ENCODE data around the gene IL16. TPM values are rescaled to one million over a fixed set of nuclear protein-coding genes. Genes with fewer than 3 reads are reported as not detected.

The IL16 gene
- total and polyA plus RNA-seq, 4 donors, result 1.9 to 6.9 (median 4.4) TPM

DNA sequence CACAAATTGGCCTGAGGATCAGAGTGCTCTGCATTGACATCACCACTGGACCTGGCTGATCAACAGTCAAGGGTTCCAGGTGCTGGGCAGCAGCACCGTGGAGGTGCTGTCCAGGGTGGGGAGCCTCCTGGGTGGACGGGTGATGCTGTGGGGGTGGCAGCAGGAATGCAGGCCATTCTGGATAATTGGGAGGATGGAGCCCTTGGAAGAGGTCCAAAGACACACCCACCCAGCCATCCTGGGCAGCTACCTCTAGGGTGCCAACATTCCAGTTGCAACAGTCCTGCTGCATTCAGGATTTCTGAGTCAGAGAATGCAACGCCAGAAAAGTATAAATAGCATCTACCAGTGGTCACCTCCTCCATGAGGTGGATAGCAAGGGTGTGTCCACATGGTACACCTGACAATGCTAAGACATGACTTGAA is 100.5 kb downstream of the IL16 start:
- H3K27ac ChIP-seq (ENCODE audit: low read depth in 1 of 2, low read length in 2 of 2), result peak overlapping the region; percentile 62 to 70
- WGBS, result 68% methylated on average over 3 of the region's 3 CpGs
- TF ChIP-seq, protein P1, sequence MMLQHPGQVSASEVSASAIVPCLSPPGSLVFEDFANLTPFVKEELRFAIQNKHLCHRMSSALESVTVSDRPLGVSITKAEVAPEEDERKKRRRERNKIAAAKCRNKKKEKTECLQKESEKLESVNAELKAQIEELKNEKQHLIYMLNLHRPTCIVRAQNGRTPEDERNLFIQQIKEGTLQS (IDR thresholded peaks at IDR 0.05), result no peak
- TF ChIP-seq TAF1 (conservative IDR thresholded peaks at IDR 0.05) (no peak), HNF4A (conservative IDR thresholded peaks at IDR 0.05) (no peak), FOXA2 (IDR thresholded peaks at IDR 0.05) (no peak)
- TF ChIP-seq, protein P2, sequence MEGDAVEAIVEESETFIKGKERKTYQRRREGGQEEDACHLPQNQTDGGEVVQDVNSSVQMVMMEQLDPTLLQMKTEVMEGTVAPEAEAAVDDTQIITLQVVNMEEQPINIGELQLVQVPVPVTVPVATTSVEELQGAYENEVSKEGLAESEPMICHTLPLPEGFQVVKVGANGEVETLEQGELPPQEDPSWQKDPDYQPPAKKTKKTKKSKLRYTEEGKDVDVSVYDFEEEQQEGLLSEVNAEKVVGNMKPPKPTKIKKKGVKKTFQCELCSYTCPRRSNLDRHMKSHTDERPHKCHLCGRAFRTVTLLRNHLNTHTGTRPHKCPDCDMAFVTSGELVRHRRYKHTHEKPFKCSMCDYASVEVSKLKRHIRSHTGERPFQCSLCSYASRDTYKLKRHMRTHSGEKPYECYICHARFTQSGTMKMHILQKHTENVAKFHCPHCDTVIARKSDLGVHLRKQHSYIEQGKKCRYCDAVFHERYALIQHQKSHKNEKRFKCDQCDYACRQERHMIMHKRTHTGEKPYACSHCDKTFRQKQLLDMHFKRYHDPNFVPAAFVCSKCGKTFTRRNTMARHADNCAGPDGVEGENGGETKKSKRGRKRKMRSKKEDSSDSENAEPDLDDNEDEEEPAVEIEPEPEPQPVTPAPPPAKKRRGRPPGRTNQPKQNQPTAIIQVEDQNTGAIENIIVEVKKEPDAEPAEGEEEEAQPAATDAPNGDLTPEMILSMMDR (IDR thresholded peaks at IDR 0.05; ENCODE audit: low read depth, low read length, missing input control), result no peak
- peaks cover 3 to 16% (median 12%) of the 10 kb centered on the region in 4 donors for H3K4me1 ChIP-seq (ENCODE audit: control insufficient read depth in 4 of 4, insufficient read depth in 4 of 4, low read length in 3 of 4)
- H3K36me3 ChIP-seq (ENCODE audit: control insufficient read depth in 4 of 4, insufficient read depth in 3 of 4, low read depth in 1 of 4, low read length in 3 of 4), result no peaks in the 10 kb centered on the region
- H3K27me3 ChIP-seq (ENCODE audit: control insufficient read depth in 4 of 4, insufficient read depth in 4 of 4, low read length in 3 of 4), result no peaks in the 10 kb centered on the region
- no peak for DNase-seq (ENCODE audit: low spot score)
- H3K9me3 ChIP-seq (ENCODE audit: control insufficient read depth in 4 of 4, low read length in 3 of 4), result no peaks in the 10 kb centered on the region
- H3K4me3 ChIP-seq (ENCODE audit: low read depth in 1 of 3, low read length in 3 of 3), result peak overlapping the region; percentile 15 to 55 (median 27)
- H3K9ac ChIP-seq (ENCODE audit: low read depth in 1 of 2, low read length in 2 of 2), result peak overlapping the region in 1 of 2 donors; percentile 36

DNA sequence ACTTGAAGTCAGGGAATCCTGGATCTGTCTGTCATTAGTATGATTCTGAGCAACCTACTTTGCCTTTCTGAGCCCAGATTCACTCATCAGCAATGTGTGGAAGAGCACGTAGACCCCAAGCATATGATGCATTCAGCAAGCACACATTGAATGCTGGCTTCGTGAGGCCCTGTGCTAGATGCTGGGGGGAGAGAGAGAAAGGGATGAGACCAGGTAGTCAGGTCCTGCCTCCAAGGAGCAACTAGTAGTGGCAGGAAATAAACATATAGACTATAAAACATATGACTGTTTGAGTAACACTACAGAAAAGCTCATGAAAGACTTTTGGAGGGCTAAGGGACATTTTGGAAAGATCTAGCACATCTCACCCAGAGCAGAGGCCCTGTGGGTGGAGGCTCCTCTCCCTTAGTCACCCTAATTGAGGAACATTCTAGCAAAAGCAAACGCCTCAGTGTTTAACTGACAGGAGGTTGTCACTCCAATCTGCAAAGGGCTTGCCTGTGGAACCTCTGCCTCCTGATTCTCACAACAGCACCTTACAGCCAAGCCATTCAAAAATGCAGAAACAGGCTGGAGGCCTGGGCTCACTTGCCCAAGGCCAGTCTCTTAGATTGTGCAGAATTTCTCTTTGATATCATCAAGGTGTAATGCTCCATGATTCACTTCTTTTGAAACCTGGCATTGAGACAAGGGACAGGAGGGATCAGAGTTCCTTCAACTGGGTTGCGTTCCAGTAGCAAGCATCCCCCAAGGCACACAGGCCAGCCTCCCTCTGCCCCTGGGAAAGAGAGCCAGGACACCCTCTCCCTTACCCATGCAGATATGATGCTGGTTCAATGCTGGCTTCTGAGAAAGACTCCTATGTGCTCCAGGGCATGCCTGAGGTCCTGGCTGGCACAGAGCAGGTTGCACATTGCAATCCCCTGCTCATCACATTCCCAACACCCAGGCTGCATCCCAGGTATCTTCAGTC is 101.2 kb downstream of the IL16 start:
- no peak for DNase-seq (ENCODE audit: low spot score)
- TF ChIP-seq, protein P1 (IDR thresholded peaks at IDR 0.05), result no peak
- TF ChIP-seq EGR1 (IDR thresholded peaks at IDR 0.05; ENCODE audit: low read depth in 2 of 2), result no peak
- no peak for TF ChIP-seq FOXA1 (IDR thresholded peaks at IDR 0.05)
- no peaks in the 10 kb centered on the region for H3K36me3 ChIP-seq (ENCODE audit: control insufficient read depth in 4 of 4, insufficient read depth in 3 of 4, low read depth in 1 of 4, low read length in 3 of 4)
- H3K27ac ChIP-seq (ENCODE audit: low read depth in 1 of 2, low read length in 2 of 2), result peak overlapping the region; percentile 62 to 70
- peak overlapping the region in 2 of 3 donors; percentile 15 to 55 for H3K4me3 ChIP-seq (ENCODE audit: low read depth in 1 of 3, low read length in 3 of 3)
- no peaks in the 10 kb centered on the region for H3K27me3 ChIP-seq (ENCODE audit: control insufficient read depth in 4 of 4, insufficient read depth in 4 of 4, low read length in 3 of 4)
- H3K4me1 ChIP-seq (ENCODE audit: control insufficient read depth in 4 of 4, insufficient read depth in 4 of 4, low read length in 3 of 4), result peaks cover 3 to 17% (median 13%) of the 10 kb centered on the region in 4 donors
- no peaks in the 10 kb centered on the region for H3K9me3 ChIP-seq (ENCODE audit: control insufficient read depth in 4 of 4, low read length in 3 of 4)
- peak overlapping the region in 1 of 2 donors; percentile 37 for H3K9ac ChIP-seq (ENCODE audit: low read depth in 1 of 2, low read length in 2 of 2)
- WGBS, result 76% methylated on average over 4 of the region's 4 CpGs

DNA sequence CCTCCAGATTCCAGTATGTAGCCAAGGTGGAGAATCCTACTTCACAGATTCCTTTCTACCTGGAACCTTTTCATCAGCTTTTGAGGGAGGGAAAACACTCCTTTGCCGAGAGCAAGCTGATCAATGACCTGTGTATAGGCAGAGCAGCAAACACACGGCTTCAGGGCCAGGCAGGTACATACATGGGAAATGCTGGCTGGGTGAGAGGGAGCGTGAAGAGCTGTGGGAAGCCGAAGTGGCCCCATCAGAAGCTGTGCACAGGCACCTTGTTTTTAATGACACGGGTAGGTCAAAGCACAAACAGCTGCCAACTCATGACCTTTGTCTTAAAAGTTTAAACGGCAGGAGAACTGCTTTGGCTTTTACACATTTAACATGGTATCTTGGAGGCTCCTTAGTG is 101.9 kb downstream of the IL16 start:
- Histone ChIP-seq H3K9me3 (ENCODE audit: control insufficient read depth in 4 of 4, low read length in 3 of 4) (no peaks in the 10 kb centered on the region), H3K4me1 (ENCODE audit: control insufficient read depth in 4 of 4, insufficient read depth in 4 of 4, low read length in 3 of 4) (peaks cover 5 to 20% (median 14%) of the 10 kb centered on the region in 4 donors), H3K4me3 (ENCODE audit: low read depth in 1 of 3, low read length in 3 of 3) (peak overlapping the region in 1 of 3 donors; percentile 11), H3K27ac (ENCODE audit: low read depth in 1 of 2, low read length in 2 of 2) (peak overlapping the region in 1 of 2 donors; percentile 25), H3K27me3 (ENCODE audit: control insufficient read depth in 4 of 4, insufficient read depth in 4 of 4, low read length in 3 of 4) (no peaks in the 10 kb centered on the region), H3K9ac (ENCODE audit: low read depth in 1 of 2, low read length in 2 of 2) (no peak overlapping the region), H3K36me3 (ENCODE audit: control insufficient read depth in 4 of 4, insufficient read depth in 3 of 4, low read depth in 1 of 4, low read length in 3 of 4) (peaks cover 0 to 2% (median 0%) of the 10 kb centered on the region in 4 donors)
- 47% methylated on average over 6 of the region's 6 CpGs for WGBS
- no peak for DNase-seq (ENCODE audit: low spot score)
- TF ChIP-seq HNF4A (conservative IDR thresholded peaks at IDR 0.05) (no peak), GABPA (IDR thresholded peaks at IDR 0.05 in 1 of 2, conservative IDR thresholded peaks at IDR 0.05 in 1 of 2) (no peak)

Measured in liver (tissue), 9 donors.